HG02588 (cell line): Measurements from ENCODE around the gene CNTNAP2.

Source experiments
- ATAC-seq: cut with Tn5 transposase; IDR thresholded peaks from one replicate; pipeline ENCODE4 v1.9.1; 2021; ENCODE audit warnings: mild to moderate bottlenecking, moderate library complexity; ENCODE audit not compliant: unreplicated experiment

CNTNAP2 gene

DNA sequence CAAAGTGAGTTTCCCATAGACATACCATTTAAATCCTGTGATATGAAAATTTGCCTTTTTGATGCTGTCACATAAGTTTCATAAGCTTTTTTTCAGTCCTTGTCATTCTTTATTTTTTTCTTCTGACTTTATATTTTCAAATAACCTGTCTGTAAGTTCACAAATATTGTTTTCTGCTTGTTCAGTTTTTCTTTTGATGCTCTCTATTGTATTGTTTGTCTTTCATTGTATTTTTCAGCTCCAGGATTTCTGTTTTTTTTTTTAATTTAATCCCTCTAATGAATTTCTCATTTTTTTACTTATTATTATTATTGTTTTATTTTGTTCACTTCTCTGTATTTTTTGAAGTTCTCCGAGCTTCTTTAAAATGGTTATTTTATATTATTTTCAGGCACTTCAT is 623.4 kb downstream of the CNTNAP2 start:
- ATAC-seq, result no peak

DNA sequence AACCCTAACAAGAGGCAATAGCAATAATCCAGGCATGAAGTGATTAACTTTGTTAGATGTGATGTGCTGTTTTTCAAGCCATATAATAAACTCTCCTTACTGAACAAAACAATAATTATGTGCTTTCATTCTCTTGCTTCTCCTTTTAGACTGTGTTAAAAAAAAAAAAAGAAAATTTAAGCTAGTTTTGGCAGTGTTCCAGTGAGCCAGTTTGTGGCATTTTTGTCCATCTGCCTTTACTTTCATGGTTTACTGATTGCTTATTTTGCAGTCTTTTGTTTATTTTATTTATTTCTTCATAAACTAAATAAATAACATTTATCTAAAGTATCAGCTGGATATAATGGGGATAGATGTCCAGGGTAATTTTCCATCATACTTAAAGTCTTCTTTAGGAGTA is 625.3 kb downstream of the CNTNAP2 start:
- ATAC-seq, result no peak

DNA sequence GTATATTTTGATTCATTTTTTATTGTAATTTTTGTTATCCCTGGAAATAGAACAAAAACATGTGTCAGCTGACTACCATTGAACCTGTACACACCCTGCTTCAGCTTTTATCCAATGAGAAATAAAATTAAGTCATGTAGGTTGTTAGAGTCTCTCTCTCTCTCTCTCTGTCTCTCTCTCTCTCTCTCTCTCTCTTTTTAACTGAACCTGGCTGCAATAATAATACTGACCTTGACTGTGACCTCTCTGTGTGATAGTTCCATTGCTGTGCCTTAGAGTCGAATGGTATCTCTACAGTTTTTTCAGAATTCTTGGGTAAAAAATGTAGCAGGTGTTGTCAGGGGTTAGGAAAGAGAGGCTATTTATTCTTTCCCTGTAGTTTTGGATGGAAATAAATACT is 637.8 kb downstream of the CNTNAP2 start:
- ATAC-seq, result no peak

DNA sequence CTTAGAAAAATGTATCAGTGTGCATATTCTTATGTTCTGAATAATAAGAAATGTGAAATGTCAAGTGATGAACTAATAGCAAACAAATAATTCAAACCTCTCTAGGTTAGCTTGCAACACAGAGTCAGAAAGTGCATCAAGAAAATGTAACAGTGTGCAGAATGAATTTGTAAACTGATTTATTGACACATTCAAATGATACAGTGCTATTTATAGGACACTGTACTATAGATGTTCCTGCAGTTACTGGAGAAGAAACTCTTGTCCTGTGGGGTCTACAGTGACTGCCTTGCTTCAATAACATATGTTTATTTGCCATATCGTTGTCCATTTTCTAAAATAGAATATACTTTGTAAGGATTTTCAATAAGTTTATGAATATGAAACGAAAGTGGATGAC is 639.0 kb downstream of the CNTNAP2 start:
- ATAC-seq, result no peak

DNA sequence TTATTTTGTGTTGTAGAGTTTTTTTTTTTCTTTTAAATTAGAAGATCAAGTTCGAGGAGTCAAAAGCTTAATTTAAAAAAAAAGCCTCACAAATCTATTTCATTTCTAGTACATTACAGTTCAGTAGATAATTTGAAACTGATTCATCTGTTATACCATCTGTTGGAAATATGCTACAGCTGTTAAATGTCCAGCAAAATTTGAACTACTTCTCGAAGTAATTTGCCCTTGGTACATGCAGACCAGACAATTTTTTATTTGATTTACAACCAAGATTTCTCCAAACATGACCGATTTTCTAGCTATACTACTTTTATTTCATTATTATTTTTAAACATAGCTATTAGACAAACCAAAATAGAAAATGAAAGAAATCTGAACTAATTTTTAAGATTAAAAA is 647.9 kb downstream of the CNTNAP2 start:
- ATAC-seq, result no peak

DNA sequence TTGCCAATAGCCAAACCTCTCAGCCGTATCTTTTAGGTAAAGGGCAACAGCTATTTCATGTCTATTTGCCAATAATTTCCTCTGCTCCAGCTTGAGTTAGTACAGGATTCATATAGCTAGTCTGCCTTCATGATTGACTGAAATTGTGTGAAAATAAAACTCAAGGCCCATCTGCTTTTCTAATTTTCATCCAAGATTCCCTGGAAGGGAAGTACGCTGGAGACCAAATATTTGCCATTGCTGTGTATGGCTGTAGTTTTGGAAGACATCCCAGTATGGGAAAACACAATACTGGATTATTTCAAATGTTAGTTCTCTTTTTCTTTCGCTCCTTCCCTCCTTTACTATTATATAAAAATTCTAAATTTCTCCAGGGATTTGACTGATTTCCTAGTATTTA is 652.4 kb downstream of the CNTNAP2 start:
- no peak for ATAC-seq

DNA sequence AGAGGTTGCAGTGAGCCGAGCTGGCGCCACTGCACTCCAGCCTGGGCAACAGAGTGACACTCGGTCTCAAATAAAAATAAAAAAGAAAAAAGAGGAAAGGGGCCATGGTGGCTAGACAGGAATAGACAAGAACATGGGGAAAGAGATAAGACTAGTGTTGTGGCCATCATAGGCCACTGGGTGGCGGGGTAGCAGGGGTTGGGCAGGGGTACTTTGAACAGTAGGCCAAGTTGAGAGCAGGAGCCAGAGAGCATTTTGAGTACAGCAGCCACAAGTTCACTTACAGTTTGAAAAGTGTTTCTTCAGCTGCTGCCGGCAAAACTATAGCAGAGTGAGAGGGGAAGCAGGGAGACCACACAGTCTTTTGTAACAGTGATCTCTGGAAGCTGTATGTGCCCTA is 656.0 kb downstream of the CNTNAP2 start:
- ATAC-seq, result no peak

DNA sequence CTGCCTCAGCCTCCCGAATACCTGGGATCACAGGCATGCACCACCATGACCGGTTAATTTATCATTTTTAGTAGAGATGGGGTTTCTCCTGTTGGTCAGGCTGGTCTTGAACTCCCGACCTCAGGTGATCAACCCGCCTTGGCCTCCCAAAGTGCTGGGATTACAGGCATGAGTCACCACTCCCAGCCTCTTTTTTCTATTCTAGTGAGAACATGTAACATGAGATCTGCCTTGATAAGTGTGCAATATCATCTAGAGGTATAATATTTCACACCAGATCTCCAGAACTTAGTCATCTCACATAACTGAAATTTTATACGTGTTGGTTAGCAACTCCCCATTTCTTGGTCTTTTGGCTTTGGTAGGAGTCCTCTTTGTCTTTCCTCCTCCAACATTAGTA is 656.9 kb downstream of the CNTNAP2 start:
- no peak for ATAC-seq

DNA sequence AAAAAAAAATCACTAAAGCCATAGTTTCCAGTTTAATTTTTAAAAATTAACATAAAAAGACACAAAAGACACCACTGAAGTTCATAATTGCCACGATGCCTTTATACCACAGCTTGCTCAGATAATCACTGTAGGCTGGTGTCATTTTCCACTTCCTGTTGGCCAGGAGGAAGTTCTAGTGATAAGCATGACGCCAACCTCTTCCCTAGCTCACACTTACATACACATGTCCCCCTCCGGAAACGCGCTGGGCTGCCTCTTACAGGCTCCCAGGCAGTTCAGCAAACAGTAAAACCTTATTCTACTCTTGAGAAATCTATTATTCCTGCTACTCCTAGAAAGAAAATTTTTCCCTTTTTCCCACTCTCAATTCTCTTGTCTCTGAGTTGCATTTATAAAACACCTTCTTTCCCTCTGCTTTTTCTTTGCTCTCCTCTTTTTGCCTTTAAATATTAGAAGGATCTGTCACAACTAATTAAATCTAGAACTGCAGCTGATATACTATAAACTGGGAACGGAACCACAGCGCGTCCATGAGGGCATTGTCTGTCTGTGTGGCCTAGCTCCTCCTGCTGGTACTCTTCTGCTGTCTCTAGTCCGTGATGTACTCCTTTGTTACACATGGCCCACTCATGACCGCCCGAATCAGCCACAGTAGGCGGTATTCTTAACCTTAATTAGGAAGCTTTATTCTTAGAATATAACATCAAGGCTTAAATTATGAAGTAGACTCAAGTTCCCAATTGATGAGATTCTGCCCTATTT is 664.9 kb downstream of the CNTNAP2 start:
- ATAC-seq, result no peak

DNA sequence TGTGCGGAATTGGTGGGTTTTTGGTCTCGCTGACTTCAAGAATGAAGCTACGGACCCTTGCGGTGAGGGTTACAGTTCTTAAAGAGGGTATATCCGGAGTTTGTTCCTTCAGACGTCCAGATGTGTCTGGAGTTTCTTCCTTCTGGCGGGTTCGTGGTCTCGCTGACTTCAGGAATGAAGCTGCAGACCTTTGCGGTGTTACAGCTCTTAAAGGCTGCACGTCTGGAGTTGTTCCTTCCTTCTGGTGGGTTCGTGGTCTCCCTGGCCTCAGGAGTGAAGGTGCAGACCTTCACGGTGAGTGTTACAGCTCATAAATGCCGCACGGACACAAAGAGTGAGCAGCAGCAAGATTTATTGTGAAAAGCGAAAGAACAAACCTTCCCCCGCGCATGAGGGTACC is 670.7 kb downstream of the CNTNAP2 start:
- no peak for ATAC-seq

DNA sequence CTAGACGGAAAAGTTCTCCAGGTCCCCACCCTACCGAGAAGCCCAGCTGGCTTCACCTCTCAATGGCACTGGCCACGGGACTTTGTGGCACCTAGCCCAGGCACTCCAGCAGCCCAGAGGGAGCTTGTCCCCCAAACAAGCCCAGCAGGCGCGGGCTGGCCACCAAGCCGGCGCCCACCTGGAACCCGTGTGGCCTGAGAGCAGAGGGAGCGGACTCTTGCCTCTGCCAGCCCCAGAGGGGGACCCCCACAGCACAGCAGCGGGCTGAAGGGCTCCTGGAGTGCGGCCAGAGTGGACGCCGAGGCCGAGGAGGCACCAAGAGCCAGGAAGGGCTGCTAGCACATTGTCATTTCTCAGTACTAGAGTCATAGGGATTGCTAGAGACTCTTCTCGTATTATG is 671.4 kb downstream of the CNTNAP2 start:
- no peak for ATAC-seq

DNA sequence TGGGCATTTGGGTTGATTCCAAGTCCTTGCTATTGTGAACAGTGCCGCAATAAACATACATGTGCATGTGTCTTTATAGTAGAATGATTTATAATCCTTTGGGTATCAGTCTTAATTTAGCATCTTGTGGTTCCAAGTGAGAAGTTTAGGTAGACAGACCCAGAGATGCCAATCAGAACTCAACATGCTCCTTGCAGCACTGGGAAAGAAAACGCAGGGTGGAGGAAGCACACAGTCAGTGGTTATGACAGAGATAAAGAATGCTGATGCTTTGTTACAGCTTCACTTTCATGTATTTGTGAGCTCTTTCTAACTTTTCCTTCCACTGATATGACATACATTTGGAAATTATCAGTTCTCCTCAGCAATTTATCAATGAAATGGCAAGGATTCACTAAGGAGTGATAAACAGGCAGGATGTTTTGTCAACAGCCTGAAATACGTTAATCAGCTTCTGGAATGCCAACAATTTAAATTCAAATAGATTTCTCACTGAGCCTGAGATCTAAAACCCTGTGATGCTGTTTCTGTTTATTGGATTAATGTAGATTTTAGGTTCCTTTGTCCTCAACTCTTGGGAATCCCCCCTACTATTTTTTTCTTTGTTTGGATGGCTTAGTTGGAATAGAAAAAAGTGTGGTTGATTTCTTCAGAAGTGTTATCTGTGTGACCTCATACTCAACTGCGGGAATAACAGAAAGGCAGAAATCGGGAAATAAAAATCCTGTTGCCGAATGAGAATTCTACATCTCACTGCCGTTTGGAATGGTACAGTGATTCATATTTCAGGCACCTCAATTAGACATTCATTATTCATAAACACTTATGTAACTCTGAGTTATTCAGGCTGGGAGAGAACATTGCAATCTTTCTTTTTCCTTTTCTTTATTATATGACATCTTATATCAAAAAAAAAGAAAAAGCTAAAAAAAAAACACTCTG is 675.0 kb downstream of the CNTNAP2 start:
- no peak for ATAC-seq

DNA sequence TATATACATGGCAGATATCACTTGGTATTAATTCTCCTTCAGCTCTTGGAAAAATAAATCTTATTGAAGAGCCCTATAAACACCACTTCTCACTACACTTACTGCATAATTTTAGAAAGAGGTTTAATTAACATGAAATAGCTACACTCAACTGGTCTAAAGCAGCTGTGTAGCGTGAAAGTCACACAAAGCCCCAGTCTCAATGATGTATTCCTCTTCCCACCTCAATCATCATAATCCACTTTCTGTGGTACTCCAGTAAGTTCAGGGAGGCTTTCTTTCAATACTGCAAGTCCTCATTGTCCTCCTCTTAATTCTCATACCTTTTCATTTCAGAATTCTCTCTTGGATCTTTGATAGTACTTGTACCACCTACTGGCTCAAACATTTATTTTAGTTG is 688.0 kb downstream of the CNTNAP2 start:
- ATAC-seq, result no peak

DNA sequence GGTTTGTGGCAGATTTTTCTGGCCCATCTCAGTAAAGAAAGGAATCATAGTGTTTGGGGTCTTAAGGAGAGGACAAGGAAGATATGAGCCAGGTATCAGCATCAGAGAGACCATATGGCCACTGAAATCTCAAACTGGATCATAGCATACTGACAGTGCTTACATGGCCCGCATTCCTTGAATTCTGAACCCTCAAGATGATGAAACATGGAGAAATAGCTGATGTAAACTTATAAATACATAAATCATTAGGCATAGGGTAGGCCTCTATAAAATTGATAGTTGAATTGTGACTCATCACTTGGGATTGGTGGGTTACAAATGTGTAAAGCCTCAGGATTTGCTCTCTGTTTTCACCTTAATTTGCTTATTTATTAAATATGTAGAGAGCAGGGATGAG is 688.5 kb downstream of the CNTNAP2 start:
- no peak for ATAC-seq

DNA sequence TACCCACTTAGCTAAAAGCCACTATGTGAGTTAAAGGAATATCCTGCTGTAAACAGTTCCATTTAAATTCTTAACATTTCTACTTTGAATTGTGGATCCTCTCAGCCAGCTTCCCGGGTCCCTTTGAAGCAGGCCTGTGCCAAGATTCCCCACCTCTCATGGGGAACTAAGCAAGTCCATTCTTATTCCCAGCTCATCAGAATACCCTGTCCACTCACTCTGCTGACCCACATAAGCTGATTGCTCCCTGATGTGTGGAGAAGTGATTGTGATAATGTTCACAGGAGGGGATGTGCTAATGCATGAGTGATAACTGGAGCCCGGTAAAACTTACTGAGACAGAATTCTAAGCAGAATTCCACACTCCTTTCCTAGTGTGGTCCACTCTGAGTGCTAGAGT is 709.7 kb downstream of the CNTNAP2 start:
- ATAC-seq, result no peak

DNA sequence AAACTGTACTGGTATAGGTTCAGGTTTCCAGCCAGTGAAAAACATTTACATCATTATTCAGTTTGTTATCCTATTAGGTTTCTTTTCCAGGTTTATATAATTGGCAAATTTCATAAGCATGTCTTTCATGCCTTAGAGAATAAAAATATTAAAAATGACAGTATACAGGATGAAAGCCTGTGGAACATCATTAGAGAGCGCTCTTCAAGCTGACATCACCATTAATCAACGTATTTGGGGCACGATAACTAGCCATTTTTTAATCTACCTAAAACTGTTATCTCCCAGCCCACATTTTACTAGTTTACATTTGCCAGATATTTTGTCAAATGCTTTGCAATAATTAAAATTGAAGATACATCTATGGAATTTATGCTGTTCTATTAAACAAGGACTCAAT is 714.1 kb downstream of the CNTNAP2 start:
- no peak for ATAC-seq

DNA sequence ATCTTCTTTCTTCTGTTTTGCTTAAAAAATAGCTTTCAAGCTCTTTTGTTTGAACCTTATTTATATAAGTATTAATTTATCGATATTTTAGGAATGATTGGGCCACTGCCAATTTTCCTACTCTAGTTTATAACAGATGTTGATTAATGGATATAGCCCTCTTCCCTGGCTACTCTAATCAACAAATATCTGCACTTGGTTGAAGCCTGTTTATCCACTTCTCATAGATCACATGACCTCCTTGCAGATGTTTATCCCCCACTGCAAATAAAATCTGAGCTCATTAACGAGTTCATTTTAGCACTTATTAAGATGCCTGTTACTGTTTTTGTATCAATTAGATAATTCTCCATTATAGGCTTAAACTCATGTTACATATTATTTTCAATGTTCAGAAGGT is 715.3 kb downstream of the CNTNAP2 start:
- ATAC-seq, result no peak

DNA sequence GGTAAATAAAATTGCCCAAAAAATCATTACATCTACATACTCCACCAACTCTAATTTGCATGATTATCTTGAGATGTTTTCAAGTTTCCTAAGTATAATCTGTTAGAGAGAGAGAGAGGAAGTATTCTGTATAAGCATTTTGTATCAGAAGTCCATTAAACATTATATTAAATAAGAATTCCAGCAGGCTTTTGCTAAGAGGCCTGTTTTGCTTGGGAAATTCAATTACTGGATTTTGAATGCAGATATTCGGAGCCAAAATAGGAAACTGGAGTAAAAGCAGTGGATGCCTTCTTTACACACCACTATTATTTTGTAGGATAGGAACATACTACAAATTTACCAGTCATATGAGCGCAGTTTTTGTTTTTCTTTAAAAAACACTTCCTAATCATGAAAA is 727.8 kb downstream of the CNTNAP2 start:
- ATAC-seq, result no peak

DNA sequence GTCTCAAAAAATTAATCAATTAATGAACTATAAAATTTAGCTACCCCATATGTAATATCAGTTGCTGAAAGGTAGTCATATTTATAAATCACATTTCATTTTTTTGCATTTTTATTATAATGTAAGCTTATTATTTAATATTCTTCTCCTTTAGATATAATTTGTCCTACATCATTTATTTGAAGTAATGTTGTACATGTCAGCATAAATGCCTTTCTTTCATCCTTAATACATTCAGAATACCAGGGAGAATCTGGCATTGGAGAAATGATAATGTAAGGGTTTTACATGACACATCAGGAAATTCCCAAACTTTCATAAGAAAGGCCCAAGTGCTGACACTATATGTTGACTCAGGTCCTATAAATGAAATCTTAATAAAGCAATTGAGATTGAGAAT is 742.1 kb downstream of the CNTNAP2 start:
- no peak for ATAC-seq

DNA sequence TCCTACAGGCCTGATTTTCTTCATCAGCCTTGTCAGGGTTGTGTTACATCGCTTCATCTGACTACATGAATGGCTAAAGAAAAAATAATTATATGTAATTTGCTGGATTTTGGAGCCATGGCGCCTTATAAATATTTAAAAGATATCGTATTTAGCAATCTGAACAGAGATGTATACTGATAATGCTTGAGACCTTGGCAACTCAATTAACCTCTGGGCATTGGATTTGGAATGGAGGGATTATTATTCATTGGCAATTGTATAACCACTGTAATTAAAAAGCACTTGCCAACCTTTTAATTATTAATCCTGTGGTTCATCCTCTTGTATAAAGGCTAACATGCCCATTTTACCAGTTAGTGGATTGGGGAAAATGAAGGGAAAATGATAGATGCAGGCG is 745.1 kb downstream of the CNTNAP2 start:
- no peak for ATAC-seq

DNA sequence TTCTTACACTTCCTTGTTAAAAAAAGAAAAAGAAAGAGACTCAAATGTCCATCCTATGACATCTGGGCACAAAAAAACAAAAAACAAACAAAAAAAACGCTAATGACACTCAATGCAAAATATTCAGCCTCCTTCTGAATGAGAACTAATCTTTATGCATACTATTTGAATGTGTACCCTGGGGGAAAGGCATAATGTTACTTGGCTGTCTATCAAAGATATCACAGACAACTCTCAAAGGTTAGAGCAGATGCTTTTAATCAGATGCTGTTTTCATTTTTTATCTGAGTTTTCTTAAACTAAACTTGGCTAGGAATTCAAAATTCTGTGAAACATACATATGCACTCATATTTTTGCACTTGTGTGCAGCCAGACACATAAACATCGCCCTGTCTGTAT is 745.8 kb downstream of the CNTNAP2 start:
- ATAC-seq, result no peak

DNA sequence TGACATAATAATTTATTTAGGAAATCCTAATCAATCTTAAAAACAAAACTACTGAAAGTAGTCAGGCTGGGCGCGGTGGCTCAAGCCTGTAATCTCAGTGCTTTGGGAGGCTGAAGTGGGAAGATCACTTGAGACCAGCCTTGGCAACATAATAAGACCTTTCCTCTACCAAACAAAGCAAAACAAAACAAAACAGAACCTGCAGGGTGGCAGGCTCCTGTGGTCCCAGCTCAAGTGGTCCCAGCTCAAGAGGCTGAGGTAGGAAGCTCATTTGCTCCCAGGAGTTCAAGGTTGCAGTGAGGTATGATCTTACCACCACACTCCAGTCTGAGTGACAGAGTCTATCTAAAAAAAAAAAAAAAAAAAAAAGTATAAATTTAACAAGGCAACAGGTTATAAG is 748.0 kb downstream of the CNTNAP2 start:
- no peak for ATAC-seq
